GM23338 (cell line): ENCODE results near the gene UAP1. TPM values are rescaled to one million over a fixed set of nuclear protein-coding genes. Genes with fewer than 3 reads are reported as not detected.

ENCODE experiments used
- ATAC-seq: fragments of 200-7000 bp; cut with Tn5 transposase; 3 replicates; pipeline ENCODE4 v1.9.1; 2020
- DNase-seq: peaks from one replicate; pipeline ENCODE4 v3.0.0-alpha.2; 2015; ENCODE audit warnings: low spot score
- H2AFZ ChIP-seq: fragments of 200-600 bp; sonication (generic); 2 replicates; pipeline ENCODE4 v1.8.0; 2016; ENCODE audit warnings: antibody characterized with exemption, mild to moderate bottlenecking, moderate library complexity
- H3F3A ChIP-seq: fragments of 200-600 bp; sonication (generic); replicated peaks from 2 replicates; pipeline ENCODE4 v1.8.0; 2017; ENCODE audit warnings: antibody characterized with exemption, mixed run types, low read depth
- H3K27ac ChIP-seq: fragments of 200-600 bp; sonication (generic); 2 replicates; pipeline ENCODE4 v1.6.1; 2016; ENCODE audit warnings: low read depth
- H3K27me3 ChIP-seq: fragments of 200-600 bp; sonication (generic); 2 replicates; pipeline ENCODE4 v1.8.0; 2016; ENCODE audit warnings: mild to moderate bottlenecking, mixed run types, moderate library complexity; ENCODE audit not compliant: insufficient read depth
- H3K36me3 ChIP-seq: fragments of 200-600 bp; sonication (generic); 2 replicates; pipeline ENCODE4 v1.8.0; 2016; ENCODE audit warnings: mild to moderate bottlenecking; ENCODE audit not compliant: insufficient read depth
- H3K4me1 ChIP-seq: fragments of 200-600 bp; sonication (generic); 2 replicates; pipeline ENCODE4 v1.8.0; 2016; ENCODE audit warnings: mild to moderate bottlenecking, moderate library complexity; ENCODE audit not compliant: insufficient read depth
- H3K4me2 ChIP-seq: fragments of 200-600 bp; sonication (generic); 2 replicates; pipeline ENCODE4 v1.7.1; 2017; ENCODE audit warnings: mixed run types
- H3K4me3 ChIP-seq: fragments of 200-600 bp; sonication (generic); 2 replicates; pipeline ENCODE4 v1.6.1; 2016; ENCODE audit warnings: mixed run types
- H3K79me2 ChIP-seq: fragments of 200-600 bp; sonication (generic); replicated peaks from 2 replicates; pipeline ENCODE4 v1.8.0; 2017; ENCODE audit warnings: mild to moderate bottlenecking; ENCODE audit not compliant: insufficient read depth
- H3K9me2 ChIP-seq: fragments of 200-600 bp; sonication (generic); 2 replicates; pipeline ENCODE4 v1.8.0; 2017; ENCODE audit not compliant: insufficient read depth
- H4K20me1 ChIP-seq: fragments of 200-600 bp; sonication (generic); replicated peaks from 2 replicates; pipeline ENCODE4 v1.8.0; 2017; ENCODE audit warnings: mild to moderate bottlenecking; ENCODE audit not compliant: insufficient read depth
- H3K27ac Mint-ChIP-seq: 2 replicates; pipeline ENCODE4 v1.8.0; 2020; ENCODE audit warnings: inconsistent platforms, mild to moderate bottlenecking, moderate library complexity, mixed read lengths
- H3K27me3 Mint-ChIP-seq: 3 replicates; pipeline ENCODE4 v1.8.0; 2022; ENCODE audit warnings: low read depth, mild to moderate bottlenecking, moderate library complexity, mixed read lengths, inconsistent platforms; ENCODE audit not compliant: insufficient read depth, poor library complexity
- H3K36me3 Mint-ChIP-seq: 3 replicates; pipeline ENCODE4 v1.8.0; 2021; ENCODE audit warnings: low read depth, mild to moderate bottlenecking, inconsistent platforms, moderate library complexity, mixed read lengths
- H3K4me1 Mint-ChIP-seq: 3 replicates; pipeline ENCODE4 v1.8.0; 2020; ENCODE audit warnings: mild to moderate bottlenecking, inconsistent platforms, mixed read lengths
- H3K4me3 Mint-ChIP-seq: 3 replicates; pipeline ENCODE4 v1.8.0; 2021; ENCODE audit warnings: moderate library complexity, mild to moderate bottlenecking, inconsistent platforms, mixed read lengths
- H3K9me3 Mint-ChIP-seq: 3 replicates; pipeline ENCODE4 v1.8.0; 2020; ENCODE audit warnings: moderate library complexity, mild to moderate bottlenecking, inconsistent platforms, mixed read lengths
- EZH2 ChIP-seq: fragments of 200-600 bp; sonication (generic); IDR thresholded peaks from one replicate; pipeline ENCODE4 v1.8.0; 2017; ENCODE audit warnings: antibody characterized with exemption, mild to moderate bottlenecking, low read depth; ENCODE audit not compliant: unreplicated experiment
- JUNB ChIP-seq: IDR thresholded peaks from one replicate; pipeline ENCODE4 v1.6.1; 2016; ENCODE audit warnings: antibody characterized with exemption; ENCODE audit not compliant: unreplicated experiment
- NANOG ChIP-seq: IDR thresholded peaks from 2 replicates; pipeline ENCODE4 v1.6.1; 2016; ENCODE audit warnings: antibody characterized with exemption, borderline replicate concordance
- POLR2AphosphoS5 ChIP-seq: IDR thresholded peaks from 2 replicates; pipeline ENCODE4 v1.6.1; 2016; ENCODE audit warnings: antibody characterized with exemption, low read depth
- STAT1 ChIP-seq: IDR thresholded peaks from one replicate; pipeline ENCODE4 v1.6.1; 2016; ENCODE audit warnings: antibody characterized with exemption; ENCODE audit not compliant: unreplicated experiment
- ZNF331 ChIP-seq: fragments of 250-450 bp; sonication (Bioruptor Pico); IDR thresholded peaks from 2 replicates; pipeline ENCODE4 v1.5.0; 2020; ENCODE audit warnings: low read depth, mild to moderate bottlenecking, moderate library complexity
- polyA plus RNA-seq: library from polyadenylated mRNA; unstranded; fragments of >200 nt; fragmentation: Nextera tagmentation; extraction: Ambion mirVana; gene quantifications from 2 replicates; pipeline ENCODE4 v1.2.1, GENCODE V29; 2016
- total RNA-seq: library from RNA; depleted of rRNA; stranded (reverse); fragments of >200 nt; shearing (Covaris generic); gene quantifications from 2 replicates; pipeline ENCODE4 v1.2.3, GENCODE V29; 2014
- TF ChIP-seq, protein P1 (sequence below): IDR thresholded peaks from 2 replicates; pipeline ENCODE4 v1.6.1; 2016; ENCODE audit warnings: antibody characterized with exemption
- TF ChIP-seq, protein P2 (sequence below): fragments of 250-450 bp; sonication (Bioruptor Pico); IDR thresholded peaks from 2 replicates; pipeline ENCODE4 v1.5.0; 2020; ENCODE audit warnings: mild to moderate bottlenecking, moderate library complexity

UAP1 gene
- total and polyA plus RNA-seq, 2 experiments from 2014 or later: 26.7 to 33.3 TPM

DNA sequence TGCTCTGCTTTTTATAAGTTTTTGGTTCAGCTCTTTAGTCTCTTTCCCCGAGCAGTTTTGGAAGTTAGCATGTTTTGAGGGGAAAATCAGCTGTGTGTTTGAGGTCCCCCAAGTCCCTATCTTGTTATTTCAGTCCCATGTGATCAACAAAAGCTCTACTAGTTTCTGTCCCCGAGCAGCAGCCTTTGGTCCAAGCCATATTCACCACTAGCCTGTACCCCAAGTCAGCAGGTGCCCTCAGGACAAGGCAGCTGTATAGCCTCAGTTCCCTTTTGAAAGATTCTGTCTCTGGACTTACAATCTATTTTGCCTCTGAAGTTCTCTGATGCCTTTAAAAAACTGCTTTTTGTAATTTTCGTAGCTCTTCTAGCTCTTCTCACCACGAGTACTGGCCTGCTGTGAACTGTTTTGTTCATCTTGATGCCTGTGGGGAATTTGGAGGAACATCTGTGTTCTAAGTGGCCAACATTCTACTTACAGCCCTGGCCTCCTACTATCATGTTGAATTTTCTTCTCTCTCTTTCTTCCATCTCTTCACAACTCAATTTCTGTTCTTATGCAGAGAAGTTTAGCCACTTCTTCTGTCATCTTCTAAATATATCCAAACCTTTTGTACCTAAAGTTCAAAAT lies 16.7 kb downstream of the UAP1 start:
- no peaks in the 10 kb centered on the region for H3K4me1 ChIP-seq
- H3K27ac ChIP-seq: no peak overlapping the region
- no peaks in the 10 kb centered on the region for H3K27me3 ChIP-seq
- H3K79me2 ChIP-seq: peaks cover 13% of the 10 kb centered on the region
- H4K20me1 ChIP-seq: no peaks in the 10 kb centered on the region
- no peak overlapping the region for H3K4me3 ChIP-seq
- ATAC-seq (no peak), DNase-seq (no peak)
- Mint-ChIP-seq H3K27ac (peak overlapping the region; percentile 28; the same call in 1 of the 2 replicates), H3K36me3 (peaks cover 5% of the 10 kb centered on the region), H3K4me3 (no peak overlapping the region), H3K9me3 (no peaks in the 10 kb centered on the region), H3K27me3 (no peaks in the 10 kb centered on the region), H3K4me1 (peaks cover 3% of the 10 kb centered on the region; the same call in 2 of the 3 replicates)
- no peak overlapping the region for H2AFZ ChIP-seq
- H3K36me3 ChIP-seq: peaks cover 9% of the 10 kb centered on the region; the same call in 1 of the 2 replicates
- H3F3A ChIP-seq: no peaks in the 10 kb centered on the region
- no peak overlapping the region for H3K4me2 ChIP-seq
- H3K9me2 ChIP-seq: no peaks in the 10 kb centered on the region
- TF ChIP-seq POLR2AphosphoS5: no peak

DNA sequence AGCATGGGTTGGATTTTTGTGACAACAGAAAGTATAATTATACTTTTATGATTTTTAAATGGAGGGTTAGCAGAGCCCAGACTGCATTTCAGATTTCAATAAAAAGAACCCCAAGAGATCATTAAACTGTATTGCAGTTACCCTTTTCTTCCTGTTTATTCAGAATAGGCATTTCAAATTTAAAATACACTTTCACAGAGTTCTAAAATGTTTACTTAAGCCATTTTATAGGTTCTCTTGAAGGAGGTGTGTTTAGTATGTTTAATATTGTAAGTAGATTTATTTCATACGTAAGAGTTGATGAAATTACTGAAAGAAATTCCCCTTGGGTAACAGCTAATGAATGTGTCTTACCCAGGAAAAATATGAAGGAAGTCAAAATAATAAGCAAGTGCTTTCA lies 17.4 kb downstream of the UAP1 start:
- Histone ChIP-seq H3K4me1 (no peaks in the 10 kb centered on the region), H3K4me2 (no peak overlapping the region), H3K27me3 (no peaks in the 10 kb centered on the region), H3K9me2 (no peaks in the 10 kb centered on the region), H3F3A (no peaks in the 10 kb centered on the region), H3K36me3 (peaks cover 9% of the 10 kb centered on the region; the same call in 1 of the 2 replicates), H3K4me3 (no peak overlapping the region), H3K79me2 (peaks cover 8% of the 10 kb centered on the region), H3K27ac (no peak overlapping the region), H4K20me1 (no peaks in the 10 kb centered on the region), H2AFZ (no peak overlapping the region)
- DNase-seq: no peak
- TF ChIP-seq JUNB: no peak
- Mint-ChIP-seq H3K4me3 (no peak overlapping the region), H3K27me3 (no peaks in the 10 kb centered on the region), H3K4me1 (peaks cover 3% of the 10 kb centered on the region; the same call in 2 of the 3 replicates), H3K36me3 (peaks cover 5% of the 10 kb centered on the region), H3K9me3 (no peaks in the 10 kb centered on the region), H3K27ac (no peak overlapping the region)
- ATAC-seq: no peak

DNA sequence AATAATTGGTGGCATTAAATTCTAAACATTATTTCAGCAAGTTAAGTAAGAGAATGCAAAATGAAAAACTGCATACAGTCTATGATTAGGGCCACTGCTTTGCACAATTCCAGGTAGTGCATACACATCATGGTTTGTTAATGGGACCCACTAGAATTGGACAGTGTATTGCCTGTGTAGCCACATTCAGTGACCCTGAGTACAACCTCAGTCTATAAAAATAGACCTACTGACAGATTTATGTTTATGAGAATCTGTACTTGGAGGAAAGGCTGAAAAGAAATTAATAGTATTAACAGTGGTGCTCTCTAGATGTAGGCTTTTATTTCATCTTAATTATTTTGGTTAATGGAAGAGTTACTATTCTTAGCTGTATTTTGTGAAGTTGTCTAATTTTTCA lies 18.8 kb downstream of the UAP1 start:
- peaks cover 9% of the 10 kb centered on the region; the same call in 1 of the 2 replicates for H3K36me3 ChIP-seq
- H3K27me3 ChIP-seq: no peaks in the 10 kb centered on the region
- no peak overlapping the region for H3K27ac ChIP-seq
- no peaks in the 10 kb centered on the region for H3K27me3 Mint-ChIP-seq
- no peak overlapping the region for H3K4me2 ChIP-seq
- no peak overlapping the region for H3K4me3 ChIP-seq
- no peaks in the 10 kb centered on the region for H4K20me1 ChIP-seq
- no peak overlapping the region for H3K27ac Mint-ChIP-seq
- peaks cover 4% of the 10 kb centered on the region; the same call in 1 of the 2 replicates for H3K79me2 ChIP-seq
- no peaks in the 10 kb centered on the region for H3K4me1 ChIP-seq
- ATAC-seq: no peak
- H3K4me3 Mint-ChIP-seq: no peak overlapping the region
- H3K4me1 Mint-ChIP-seq: peaks cover 3% of the 10 kb centered on the region; the same call in 2 of the 3 replicates
- H3K9me3 Mint-ChIP-seq: no peaks in the 10 kb centered on the region
- H3K9me2 ChIP-seq: no peaks in the 10 kb centered on the region
- H3F3A ChIP-seq: no peaks in the 10 kb centered on the region
- H3K36me3 Mint-ChIP-seq: peaks cover 5% of the 10 kb centered on the region
- no peak overlapping the region for H2AFZ ChIP-seq
- DNase-seq: no peak
- no peak for TF ChIP-seq NANOG
- TF ChIP-seq JUNB: no peak
- TF ChIP-seq, protein P1, sequence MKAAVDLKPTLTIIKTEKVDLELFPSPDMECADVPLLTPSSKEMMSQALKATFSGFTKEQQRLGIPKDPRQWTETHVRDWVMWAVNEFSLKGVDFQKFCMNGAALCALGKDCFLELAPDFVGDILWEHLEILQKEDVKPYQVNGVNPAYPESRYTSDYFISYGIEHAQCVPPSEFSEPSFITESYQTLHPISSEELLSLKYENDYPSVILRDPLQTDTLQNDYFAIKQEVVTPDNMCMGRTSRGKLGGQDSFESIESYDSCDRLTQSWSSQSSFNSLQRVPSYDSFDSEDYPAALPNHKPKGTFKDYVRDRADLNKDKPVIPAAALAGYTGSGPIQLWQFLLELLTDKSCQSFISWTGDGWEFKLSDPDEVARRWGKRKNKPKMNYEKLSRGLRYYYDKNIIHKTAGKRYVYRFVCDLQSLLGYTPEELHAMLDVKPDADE: no peak
- TF ChIP-seq POLR2AphosphoS5: no peak
- TF ChIP-seq EZH2: no peak
- TF ChIP-seq, protein P2, sequence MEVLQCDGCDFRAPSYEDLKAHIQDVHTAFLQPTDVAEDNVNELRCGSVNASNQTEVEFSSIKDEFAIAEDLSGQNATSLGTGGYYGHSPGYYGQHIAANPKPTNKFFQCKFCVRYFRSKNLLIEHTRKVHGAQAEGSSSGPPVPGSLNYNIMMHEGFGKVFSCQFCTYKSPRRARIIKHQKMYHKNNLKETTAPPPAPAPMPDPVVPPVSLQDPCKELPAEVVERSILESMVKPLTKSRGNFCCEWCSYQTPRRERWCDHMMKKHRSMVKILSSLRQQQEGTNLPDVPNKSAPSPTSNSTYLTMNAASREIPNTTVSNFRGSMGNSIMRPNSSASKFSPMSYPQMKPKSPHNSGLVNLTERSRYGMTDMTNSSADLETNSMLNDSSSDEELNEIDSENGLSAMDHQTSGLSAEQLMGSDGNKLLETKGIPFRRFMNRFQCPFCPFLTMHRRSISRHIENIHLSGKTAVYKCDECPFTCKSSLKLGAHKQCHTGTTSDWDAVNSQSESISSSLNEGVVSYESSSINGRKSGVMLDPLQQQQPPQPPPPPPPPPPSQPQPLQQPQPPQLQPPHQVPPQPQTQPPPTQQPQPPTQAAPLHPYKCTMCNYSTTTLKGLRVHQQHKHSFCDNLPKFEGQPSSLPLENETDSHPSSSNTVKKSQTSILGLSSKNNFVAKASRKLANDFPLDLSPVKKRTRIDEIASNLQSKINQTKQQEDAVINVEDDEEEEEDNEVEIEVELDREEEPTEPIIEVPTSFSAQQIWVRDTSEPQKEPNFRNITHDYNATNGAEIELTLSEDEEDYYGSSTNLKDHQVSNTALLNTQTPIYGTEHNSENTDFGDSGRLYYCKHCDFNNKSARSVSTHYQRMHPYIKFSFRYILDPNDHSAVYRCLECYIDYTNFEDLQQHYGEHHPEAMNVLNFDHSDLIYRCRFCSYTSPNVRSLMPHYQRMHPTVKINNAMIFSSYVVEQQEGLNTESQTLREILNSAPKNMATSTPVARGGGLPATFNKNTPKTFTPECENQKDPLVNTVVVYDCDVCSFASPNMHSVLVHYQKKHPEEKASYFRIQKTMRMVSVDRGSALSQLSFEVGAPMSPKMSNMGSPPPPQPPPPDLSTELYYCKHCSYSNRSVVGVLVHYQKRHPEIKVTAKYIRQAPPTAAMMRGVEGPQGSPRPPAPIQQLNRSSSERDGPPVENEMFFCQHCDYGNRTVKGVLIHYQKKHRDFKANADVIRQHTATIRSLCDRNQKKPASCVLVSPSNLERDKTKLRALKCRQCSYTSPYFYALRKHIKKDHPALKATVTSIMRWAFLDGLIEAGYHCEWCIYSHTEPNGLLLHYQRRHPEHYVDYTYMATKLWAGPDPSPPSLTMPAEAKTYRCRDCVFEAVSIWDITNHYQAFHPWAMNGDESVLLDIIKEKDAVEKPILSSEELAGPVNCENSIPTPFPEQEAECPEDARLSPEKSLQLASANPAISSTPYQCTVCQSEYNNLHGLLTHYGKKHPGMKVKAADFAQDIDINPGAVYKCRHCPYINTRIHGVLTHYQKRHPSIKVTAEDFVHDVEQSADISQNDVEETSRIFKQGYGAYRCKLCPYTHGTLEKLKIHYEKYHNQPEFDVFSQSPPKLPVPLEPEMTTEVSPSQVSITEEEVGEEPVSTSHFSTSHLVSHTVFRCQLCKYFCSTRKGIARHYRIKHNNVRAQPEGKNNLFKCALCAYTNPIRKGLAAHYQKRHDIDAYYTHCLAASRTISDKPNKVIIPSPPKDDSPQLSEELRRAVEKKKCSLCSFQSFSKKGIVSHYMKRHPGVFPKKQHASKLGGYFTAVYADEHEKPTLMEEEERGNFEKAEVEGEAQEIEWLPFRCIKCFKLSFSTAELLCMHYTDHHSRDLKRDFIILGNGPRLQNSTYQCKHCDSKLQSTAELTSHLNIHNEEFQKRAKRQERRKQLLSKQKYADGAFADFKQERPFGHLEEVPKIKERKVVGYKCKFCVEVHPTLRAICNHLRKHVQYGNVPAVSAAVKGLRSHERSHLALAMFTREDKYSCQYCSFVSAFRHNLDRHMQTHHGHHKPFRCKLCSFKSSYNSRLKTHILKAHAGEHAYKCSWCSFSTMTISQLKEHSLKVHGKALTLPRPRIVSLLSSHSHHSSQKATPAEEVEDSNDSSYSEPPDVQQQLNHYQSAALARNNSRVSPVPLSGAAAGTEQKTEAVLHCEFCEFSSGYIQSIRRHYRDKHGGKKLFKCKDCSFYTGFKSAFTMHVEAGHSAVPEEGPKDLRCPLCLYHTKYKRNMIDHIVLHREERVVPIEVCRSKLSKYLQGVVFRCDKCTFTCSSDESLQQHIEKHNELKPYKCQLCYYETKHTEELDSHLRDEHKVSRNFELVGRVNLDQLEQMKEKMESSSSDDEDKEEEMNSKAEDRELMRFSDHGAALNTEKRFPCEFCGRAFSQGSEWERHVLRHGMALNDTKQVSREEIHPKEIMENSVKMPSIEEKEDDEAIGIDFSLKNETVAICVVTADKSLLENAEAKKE (CRISPR knock-in tag): no peak
- no peak for TF ChIP-seq STAT1
- TF ChIP-seq ZNF331 (CRISPR knock-in tag): no peak
